Smooth muscle cell (in vitro differentiated cells): ENCODE measurements around the gene VGF. TPM values are rescaled to one million over a fixed set of nuclear protein-coding genes. Genes with fewer than 3 reads are reported as not detected.

Experiments
- DNase-seq: peaks from one replicate; lab custom pipeline; 2025; ENCODE audit not compliant: unreplicated experiment; lab: John Stamatoyannopoulos, UW
- H2AFZ ChIP-seq: fragments of 200-600 bp; sonication (generic); 2 replicates; pipeline ENCODE4 v1.6.0; 2016; ENCODE audit warnings: antibody characterized with exemption, low read depth, mild to moderate bottlenecking
- H3F3A ChIP-seq: fragments of 200-600 bp; sonication (generic); 2 replicates; pipeline ENCODE4 v1.6.0; 2017; ENCODE audit warnings: antibody characterized with exemption, low read depth
- H3K27ac ChIP-seq: fragments of 200-600 bp; sonication (generic); 2 replicates; pipeline ENCODE4 v1.5.1; 2016; ENCODE audit warnings: low read depth, mild to moderate bottlenecking
- H3K27me3 ChIP-seq: fragments of 200-600 bp; sonication (generic); 2 replicates; pipeline ENCODE4 v1.6.1; 2016; ENCODE audit warnings: low read depth, mild to moderate bottlenecking
- H3K36me3 ChIP-seq: fragments of 200-600 bp; sonication (generic); 2 replicates; pipeline ENCODE4 v1.5.1; 2016; ENCODE audit warnings: low read depth
- H3K4me1 ChIP-seq: fragments of 200-600 bp; sonication (generic); 2 replicates; pipeline ENCODE4 v1.5.1; 2016; ENCODE audit warnings: low read depth
- H3K4me2 ChIP-seq: fragments of 200-600 bp; sonication (generic); 2 replicates; pipeline ENCODE4 v1.6.0; 2016; ENCODE audit warnings: mild to moderate bottlenecking
- H3K4me3 ChIP-seq: fragments of 200-600 bp; sonication (generic); 2 replicates; pipeline ENCODE4 v1.5.1; 2016; ENCODE audit warnings: mild to moderate bottlenecking
- H3K79me2 ChIP-seq: fragments of 200-600 bp; sonication (generic); 2 replicates; pipeline ENCODE4 v1.6.0; 2016; ENCODE audit warnings: low read depth, mild to moderate bottlenecking
- H3K9ac ChIP-seq: fragments of 200-600 bp; sonication (generic); 2 replicates; pipeline ENCODE4 v1.6.0; 2016; ENCODE audit warnings: low read depth
- H3K9me3 ChIP-seq: fragments of 200-600 bp; sonication (generic); replicated peaks from 2 replicates; pipeline ENCODE4 v1.5.1; 2016; ENCODE audit warnings: low read depth
- H4K20me1 ChIP-seq: fragments of 200-600 bp; sonication (generic); 2 replicates; pipeline ENCODE4 v1.6.0; 2016; ENCODE audit warnings: low read depth
- WGBS: methylation state at CpG from one replicate; pipeline ENCODE4 v1.1.7; 2016; ENCODE audit warnings: low lambda C conversion rate; 5-methylcytosine and 5-hydroxymethylcytosine counted together
- polyA plus RNA-seq: library from polyadenylated mRNA; unstranded; fragments of >200 nt; fragmentation: Nextera tagmentation; extraction: Ambion mirVana; gene quantifications from 2 replicates; pipeline ENCODE4 v1.2.1, GENCODE V29; 2016
- total RNA-seq: library from RNA; depleted of rRNA; stranded (reverse); fragments of >200 nt; gene quantifications from 2 replicates; pipeline ENCODE4 v1.2.3, GENCODE V29; 2014
- TF ChIP-seq, protein P1 (sequence below): fragments of 200-600 bp; sonication (generic); IDR thresholded peaks from 2 replicates; pipeline ENCODE4 v1.5.1; 2017; ENCODE audit warnings: borderline replicate concordance, mild to moderate bottlenecking, antibody characterized with exemption; ENCODE audit not compliant: insufficient read depth, poor library complexity, severe bottlenecking

The VGF gene
- total and polyA plus RNA-seq, 2 experiments from 2014 or later, result 0.25 to 0.85 TPM

DNA sequence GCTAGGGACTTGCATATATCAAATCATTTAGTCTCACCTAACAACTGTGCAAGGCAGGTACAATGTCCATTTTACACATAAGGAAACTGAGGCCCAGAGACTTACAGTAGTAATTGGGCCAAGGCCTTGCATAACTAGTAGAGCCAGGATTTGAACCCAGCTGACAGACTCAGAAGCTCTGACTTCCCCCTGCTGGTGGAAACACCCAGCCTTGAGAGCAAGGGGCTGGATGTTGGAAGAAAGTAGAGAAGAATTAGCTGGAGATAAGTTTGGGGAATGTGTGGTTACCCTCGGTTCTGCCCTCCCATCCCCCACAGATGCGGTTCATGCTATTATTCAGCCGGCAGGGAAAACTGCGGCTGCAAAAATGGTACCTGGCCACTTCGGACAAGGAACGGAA lies 9.1 kb downstream of the VGF start:
- H3K4me2 ChIP-seq, result peak overlapping the region; percentile 97
- DNase-seq, result no peak
- H3K36me3 ChIP-seq, result no peaks in the 10 kb centered on the region
- H2AFZ ChIP-seq, result no peak overlapping the region
- no peaks in the 10 kb centered on the region for H3F3A ChIP-seq
- H3K4me1 ChIP-seq, result peaks cover 6% of the 10 kb centered on the region
- no peaks in the 10 kb centered on the region for H3K9me3 ChIP-seq
- H3K4me3 ChIP-seq, result no peak overlapping the region
- H3K9ac ChIP-seq, result no peak overlapping the region
- no peaks in the 10 kb centered on the region for H3K79me2 ChIP-seq
- TF ChIP-seq, protein P1, sequence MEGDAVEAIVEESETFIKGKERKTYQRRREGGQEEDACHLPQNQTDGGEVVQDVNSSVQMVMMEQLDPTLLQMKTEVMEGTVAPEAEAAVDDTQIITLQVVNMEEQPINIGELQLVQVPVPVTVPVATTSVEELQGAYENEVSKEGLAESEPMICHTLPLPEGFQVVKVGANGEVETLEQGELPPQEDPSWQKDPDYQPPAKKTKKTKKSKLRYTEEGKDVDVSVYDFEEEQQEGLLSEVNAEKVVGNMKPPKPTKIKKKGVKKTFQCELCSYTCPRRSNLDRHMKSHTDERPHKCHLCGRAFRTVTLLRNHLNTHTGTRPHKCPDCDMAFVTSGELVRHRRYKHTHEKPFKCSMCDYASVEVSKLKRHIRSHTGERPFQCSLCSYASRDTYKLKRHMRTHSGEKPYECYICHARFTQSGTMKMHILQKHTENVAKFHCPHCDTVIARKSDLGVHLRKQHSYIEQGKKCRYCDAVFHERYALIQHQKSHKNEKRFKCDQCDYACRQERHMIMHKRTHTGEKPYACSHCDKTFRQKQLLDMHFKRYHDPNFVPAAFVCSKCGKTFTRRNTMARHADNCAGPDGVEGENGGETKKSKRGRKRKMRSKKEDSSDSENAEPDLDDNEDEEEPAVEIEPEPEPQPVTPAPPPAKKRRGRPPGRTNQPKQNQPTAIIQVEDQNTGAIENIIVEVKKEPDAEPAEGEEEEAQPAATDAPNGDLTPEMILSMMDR, result no peak
- peaks cover 47% of the 10 kb centered on the region for H4K20me1 ChIP-seq
- 74% methylated on average over 6 of the region's 6 CpGs for WGBS
- H3K27me3 ChIP-seq, result no peaks in the 10 kb centered on the region
- no peak overlapping the region for H3K27ac ChIP-seq

DNA sequence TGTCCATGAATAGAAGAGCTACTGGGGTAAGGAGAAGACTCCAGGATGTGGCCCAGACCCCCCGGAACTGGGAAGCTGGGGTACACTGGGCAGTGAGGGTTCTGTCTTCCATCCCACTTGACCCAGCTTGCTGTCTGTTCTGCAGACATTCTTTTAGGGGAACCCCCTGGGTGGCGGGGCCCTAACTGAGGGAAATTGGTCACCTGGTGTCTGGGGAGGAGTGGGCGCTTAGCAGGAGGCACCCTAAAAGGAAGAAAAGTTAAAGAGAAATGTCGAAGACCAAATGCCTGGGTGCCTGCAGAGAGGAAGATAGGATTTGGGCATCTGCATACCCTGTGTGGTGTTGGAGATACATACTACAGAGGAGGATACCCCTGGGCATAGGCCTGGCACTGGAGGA lies 10.1 kb downstream of the VGF start:
- peaks cover 6% of the 10 kb centered on the region for H3K4me1 ChIP-seq
- peak overlapping the region; percentile 78 for H3K9ac ChIP-seq
- peak overlapping the region; percentile 96 for H3K4me3 ChIP-seq
- H3K79me2 ChIP-seq, result no peaks in the 10 kb centered on the region
- peak overlapping the region; percentile 97 for H3K4me2 ChIP-seq
- H3F3A ChIP-seq, result no peaks in the 10 kb centered on the region
- TF ChIP-seq, protein P1, result no peak
- H3K27ac ChIP-seq, result no peak overlapping the region
- peaks cover 37% of the 10 kb centered on the region for H4K20me1 ChIP-seq
- H2AFZ ChIP-seq, result no peak overlapping the region
- DNase-seq, result no peak
- H3K9me3 ChIP-seq, result no peaks in the 10 kb centered on the region
- WGBS, result 63% methylated on average over 4 of the region's 4 CpGs
- H3K36me3 ChIP-seq, result no peaks in the 10 kb centered on the region
- no peaks in the 10 kb centered on the region for H3K27me3 ChIP-seq

DNA sequence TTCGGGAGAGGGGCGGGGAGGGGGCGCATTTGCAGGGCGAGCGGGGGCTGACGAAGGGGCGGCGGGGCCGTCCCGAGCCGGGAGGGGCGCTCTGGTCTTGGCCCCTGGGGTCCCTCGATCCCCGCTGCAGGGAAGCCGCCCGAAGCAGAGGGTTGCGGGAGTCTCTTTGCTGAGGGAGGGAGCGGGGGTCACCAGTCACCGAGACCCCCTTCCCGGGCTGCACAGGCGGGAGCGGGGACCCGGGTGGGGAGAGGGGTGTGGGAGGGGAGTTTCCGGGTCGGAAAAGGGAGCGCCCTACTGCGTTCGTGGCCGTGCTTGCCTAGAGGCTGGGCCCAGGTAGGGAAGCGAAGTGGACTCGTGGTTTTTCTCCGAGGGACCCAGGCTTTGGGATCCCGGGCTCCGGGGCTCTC lies 10.7 kb downstream of the VGF start:
- Histone ChIP-seq H3K27ac (no peak overlapping the region), H3K4me3 (peak overlapping the region; percentile 96), H3K9ac (peak overlapping the region; percentile 78), H2AFZ (peak overlapping the region; percentile 58), H3K4me2 (peak overlapping the region; percentile 97), H3K36me3 (no peaks in the 10 kb centered on the region), H3K27me3 (no peaks in the 10 kb centered on the region), H3K4me1 (peaks cover 6% of the 10 kb centered on the region), H3K9me3 (no peaks in the 10 kb centered on the region), H3F3A (no peaks in the 10 kb centered on the region), H3K79me2 (no peaks in the 10 kb centered on the region), H4K20me1 (peaks cover 32% of the 10 kb centered on the region)
- no peak for DNase-seq
- TF ChIP-seq, protein P1, result no peak
- 0% methylated on average over 13 of the region's 34 CpGs for WGBS

DNA sequence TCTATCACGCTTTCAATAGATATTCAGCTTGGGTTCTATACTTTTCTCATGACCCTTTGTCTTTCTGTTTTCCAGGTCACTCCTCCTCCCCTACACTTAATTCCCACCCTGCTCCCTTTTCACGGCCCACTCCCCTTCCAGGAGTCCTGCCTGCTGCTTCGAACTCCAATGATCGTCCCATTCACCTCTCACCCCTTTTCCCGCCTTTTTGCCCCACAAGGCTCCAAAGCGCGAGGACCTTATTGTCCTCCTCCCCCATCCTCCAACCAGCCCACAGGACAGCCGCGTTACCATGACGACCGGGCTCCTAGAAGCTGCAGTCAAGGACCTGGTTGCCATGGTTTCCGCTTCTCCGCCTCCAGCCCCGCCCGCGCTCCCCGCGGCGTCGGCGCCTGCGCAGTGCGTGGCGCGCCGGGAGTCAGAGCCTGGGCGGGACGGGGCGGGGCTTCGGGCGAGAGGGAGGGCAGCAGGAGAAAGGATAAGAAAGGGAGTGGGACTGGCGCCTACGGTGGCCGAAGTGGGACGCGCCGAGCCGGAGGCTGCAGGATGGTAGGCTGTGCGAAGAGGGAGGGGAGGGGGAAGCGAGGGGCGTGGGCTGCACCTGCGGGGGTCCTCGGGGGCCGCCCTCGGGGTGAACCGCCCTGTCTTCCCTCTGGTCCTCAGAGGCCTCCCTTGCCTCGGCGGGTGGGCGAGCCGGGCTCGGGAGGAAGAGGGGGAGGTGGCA lies 11.2 kb downstream of the VGF start, which contains the start of gene AP1S1:
Gene AP1S1, plus strand, starts transcription at position 508 of the 724 bp plus-strand sequence. Its CDS starts 39 bp downstream, at position 547.
- Histone ChIP-seq H3K4me2 (peak within 1 kb of the TSS; percentile 97), H3K79me2 (no peaks in the 10 kb centered on the region), H3K9ac (peak within 1 kb of the TSS; percentile 78), H3K36me3 (no peaks in the 10 kb centered on the region), H2AFZ (peak within 1 kb of the TSS; percentile 58), H3K9me3 (no peaks in the 10 kb centered on the region), H3K4me3 (peak within 1 kb of the TSS; percentile 96), H3K4me1 (peaks cover 6% of the 10 kb centered on the region), H4K20me1 (peaks cover 27% of the 10 kb centered on the region), H3K27me3 (no peaks in the 10 kb centered on the region), H3K27ac (no peak within 1 kb of the TSS), H3F3A (no peaks in the 10 kb centered on the region)
- TF ChIP-seq, protein P1, result no peak
- peak; percentile 69 for DNase-seq
- WGBS, result 6% methylated on average over 30 of the region's 51 CpGs
